Keratinocyte (primary cell): Measurements from ENCODE around the gene CD247. TPM values are rescaled to one million over a fixed set of nuclear protein-coding genes. Genes with fewer than 3 reads are reported as not detected.
A peak's percentile ranks its signal among the peaks of the same experiment; 100 is the strongest.

Experiments
- DNase-seq: peaks from one replicate; pipeline ENCODE4 v3.0.0-alpha.2; 2011; ENCODE audit warnings: low read depth, missing footprints, low spot score
- FAIRE-seq: peaks from 2 replicates; lab custom pipeline; 2011; peaks lifted over from hg19 to GRCh38; lab: Jason Lieb, UNC
- H2AFZ ChIP-seq: 2 replicates; pipeline ENCODE4 v1.6.0; 2012; ENCODE audit warnings: low read length, control low read depth, inconsistent platforms; ENCODE audit not compliant: control insufficient read depth
- H3K27ac ChIP-seq: 2 replicates; pipeline ENCODE4 v1.5.1; 2011; ENCODE audit warnings: low read length; ENCODE audit not compliant: control insufficient read depth, insufficient read depth
- H3K27me3 ChIP-seq: 3 replicates; pipeline ENCODE4 v1.6.0; 2011; ENCODE audit warnings: low read length; ENCODE audit not compliant: control insufficient read depth, insufficient read depth; ENCODE audit errors: extremely low read depth
- H3K36me3 ChIP-seq, 2 experiments: 2 replicates in 1 of 2; 3 replicates in 1 of 2; pipeline ENCODE4 v1.5.1; 2011; ENCODE audit warnings: low read length in 2 of 2, mild to moderate bottlenecking in 1 of 2; ENCODE audit not compliant: control insufficient read depth in 2 of 2, insufficient read depth in 2 of 2; ENCODE audit errors: extremely low read depth in 1 of 2
- H3K4me1 ChIP-seq: 3 replicates; pipeline ENCODE4 v1.5.1; 2011; ENCODE audit warnings: low read length; ENCODE audit not compliant: control insufficient read depth, insufficient read depth; ENCODE audit errors: extremely low read depth
- H3K4me2 ChIP-seq: 3 replicates; pipeline ENCODE4 v1.6.0; 2011; ENCODE audit warnings: low read depth, low read length; ENCODE audit not compliant: control insufficient read depth, insufficient read depth; ENCODE audit errors: extremely low read depth
- H3K4me3 ChIP-seq, 3 experiments: fragments of 200-600 bp in 1 of 3; sonication (generic) in 1 of 3; 2 replicates in 2 of 3; 3 replicates in 1 of 3; pipeline ENCODE4 v1.5.1; 2011 to 2016; ENCODE audit warnings: low read length in 3 of 3, mild to moderate bottlenecking in 3 of 3, control low read depth in 2 of 3, inconsistent platforms in 1 of 3, low read depth in 1 of 3, mixed read lengths in 1 of 3, mixed run types in 1 of 3, moderate library complexity in 1 of 3; ENCODE audit not compliant: control insufficient read depth in 2 of 3, insufficient read depth in 2 of 3; ENCODE audit errors: extremely low read depth in 1 of 3
- H3K79me2 ChIP-seq: 2 replicates; pipeline ENCODE4 v1.6.0; 2012; ENCODE audit warnings: low read length; ENCODE audit not compliant: control insufficient read depth, insufficient read depth
- H3K9ac ChIP-seq: 3 replicates; pipeline ENCODE4 v1.6.0; 2011; ENCODE audit warnings: low read length; ENCODE audit not compliant: control insufficient read depth, insufficient read depth; ENCODE audit errors: extremely low read depth
- H3K9me1 ChIP-seq: 3 replicates; pipeline ENCODE4 v1.6.0; 2011; ENCODE audit warnings: low read length; ENCODE audit not compliant: control insufficient read depth, insufficient read depth; ENCODE audit errors: extremely low read depth
- H3K9me3 ChIP-seq: 2 replicates; pipeline ENCODE4 v1.5.1; 2012; ENCODE audit warnings: low read depth, low read length; ENCODE audit not compliant: control insufficient read depth
- H4K20me1 ChIP-seq: 3 replicates; pipeline ENCODE4 v1.6.0; 2011; ENCODE audit warnings: low read length; ENCODE audit not compliant: control insufficient read depth, insufficient read depth; ENCODE audit errors: extremely low read depth
- CTCF ChIP-seq, 3 experiments: IDR thresholded peaks in 1 of 3; conservative IDR thresholded peaks in 1 of 3; optimal IDR thresholded peaks in 1 of 3; 2 replicates in 2 of 3; 3 replicates in 1 of 3; pipeline versions ENCODE3 to v1.5.1; 2011; ENCODE audit warnings: low read length in 3 of 3, mild to moderate bottlenecking in 3 of 3, moderate library complexity in 2 of 3, control low read depth in 1 of 3, inconsistent platforms in 1 of 3; ENCODE audit not compliant: insufficient read depth in 2 of 3; ENCODE audit errors: extremely low read depth in 1 of 3
- EZH2 ChIP-seq: IDR thresholded peaks from one replicate; pipeline ENCODE4 v1.6.1; 2012; ENCODE audit warnings: inconsistent platforms, mild to moderate bottlenecking, low read length, moderate library complexity
- dilution Hi-C: fragments of 300-500 bp; cut with MboI; formaldehyde crosslinking; loops from one replicate; pipeline ENCODE4 v1.7.0; 2020; ENCODE audit warnings: low sequenced_read_pairs; ENCODE audit not compliant: extremely low pct_ligation_motif_present
- polyA plus RNA-seq, 5 experiments: library from polyadenylated mRNA; depleted of rRNA in 3 of 5; stranded (reverse) in 3 of 5; stranded (forward) in 1 of 5; unstranded in 1 of 5; fragments of >200 nt; gene quantifications; 1 replicate in 1 of 5; 2 replicates in 3 of 5; 3 replicates in 1 of 5; pipeline versions ENCODE4 v1.2.1 to v1.2.3, GENCODE V29; 2011 to 2012; ENCODE audit warnings: missing spikeins in 2 of 5, low read depth in 1 of 5, low replicate concordance in 1 of 5

CD247 gene
- polyA plus RNA-seq, 1 donor (not counting 4 experiments of a cell fraction or from before 2014, with no cell fraction given): not detected

- Histone ChIP-seq H3K4me3 (no peak overlapping the region), H3K27ac (no peak overlapping the region)
- no peak for DNase-seq
Measured at GRCh38 chr1:167423684-167424619, 94.4 kb downstream of the CD247 start.

GRCh38 chr1:167420510-167420909 is 97.8 kb downstream of the CD247 start:
- Histone ChIP-seq H4K20me1 (no peaks in the 10 kb centered on the region), H3K27ac (no peak overlapping the region), H3K36me3 (no peaks in the 10 kb centered on the region), H3K4me1 (peaks cover 12% of the 10 kb centered on the region), H2AFZ (no peak overlapping the region), H3K9me1 (no peaks in the 10 kb centered on the region), H3K9me3 (no peaks in the 10 kb centered on the region), H3K4me3 (no peak overlapping the region), H3K27me3 (no peaks in the 10 kb centered on the region), H3K4me2 (no peak overlapping the region), H3K9ac (no peak overlapping the region), H3K79me2 (no peaks in the 10 kb centered on the region)
- TF ChIP-seq CTCF (optimal IDR thresholded peaks at IDR 0.05 in 1 of 3, IDR thresholded peaks at IDR 0.05 in 1 of 3, conservative IDR thresholded peaks at IDR 0.05 in 1 of 3; ENCODE audit: extremely low read depth in 1 of 3, insufficient read depth in 2 of 3, low read length in 3 of 3) (no peak), EZH2 (no peak)
- DNase-seq (no peak), FAIRE-seq (no peak)
- dilution Hi-C loops: no loop called here

More at GRCh38 chr1:167423684-167424619, 94.4 kb downstream of the CD247 start:
- Histone ChIP-seq H3K4me2 (peak overlapping the region; percentile 8), H3K9me1 (no peaks in the 10 kb centered on the region), H3K9ac (no peak overlapping the region), H4K20me1 (no peaks in the 10 kb centered on the region), H3K79me2 (no peaks in the 10 kb centered on the region), H3K36me3 (no peaks in the 10 kb centered on the region), H3K27me3 (no peaks in the 10 kb centered on the region), H3K9me3 (no peaks in the 10 kb centered on the region), H3K4me1 (peaks cover 12% of the 10 kb centered on the region), H2AFZ (no peak overlapping the region)
- dilution Hi-C loops: no loop called here
- no peak for FAIRE-seq
- TF ChIP-seq CTCF (optimal IDR thresholded peaks at IDR 0.05 in 1 of 3, IDR thresholded peaks at IDR 0.05 in 1 of 3, conservative IDR thresholded peaks at IDR 0.05 in 1 of 3; ENCODE audit: extremely low read depth in 1 of 3, insufficient read depth in 2 of 3, low read length in 3 of 3): no peak
- no peak for TF ChIP-seq EZH2
